ENCODE measurements around the gene RNU5B-1.

DNA sequence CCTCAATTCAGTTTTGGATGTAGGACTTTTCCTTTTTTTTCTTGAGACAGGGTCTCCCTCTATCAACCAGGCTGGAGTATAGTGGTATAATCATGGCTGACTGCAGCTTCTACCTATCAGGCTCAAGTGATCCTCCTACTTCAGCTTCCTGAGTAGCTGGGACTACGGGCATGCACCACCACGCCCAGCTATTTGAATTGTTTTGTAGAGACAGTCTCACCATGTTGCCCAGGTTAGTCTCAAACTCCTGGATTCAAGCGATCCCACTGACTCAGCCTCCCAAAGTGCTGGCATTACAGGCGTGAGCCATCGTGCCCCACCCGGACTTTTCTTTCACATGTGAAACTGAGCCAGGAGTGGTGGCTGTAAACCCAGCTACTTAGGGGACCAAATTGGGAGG, 3.5 kb downstream of the RNU5B-1 start:
- TF ChIP-seq, protein P1, sequence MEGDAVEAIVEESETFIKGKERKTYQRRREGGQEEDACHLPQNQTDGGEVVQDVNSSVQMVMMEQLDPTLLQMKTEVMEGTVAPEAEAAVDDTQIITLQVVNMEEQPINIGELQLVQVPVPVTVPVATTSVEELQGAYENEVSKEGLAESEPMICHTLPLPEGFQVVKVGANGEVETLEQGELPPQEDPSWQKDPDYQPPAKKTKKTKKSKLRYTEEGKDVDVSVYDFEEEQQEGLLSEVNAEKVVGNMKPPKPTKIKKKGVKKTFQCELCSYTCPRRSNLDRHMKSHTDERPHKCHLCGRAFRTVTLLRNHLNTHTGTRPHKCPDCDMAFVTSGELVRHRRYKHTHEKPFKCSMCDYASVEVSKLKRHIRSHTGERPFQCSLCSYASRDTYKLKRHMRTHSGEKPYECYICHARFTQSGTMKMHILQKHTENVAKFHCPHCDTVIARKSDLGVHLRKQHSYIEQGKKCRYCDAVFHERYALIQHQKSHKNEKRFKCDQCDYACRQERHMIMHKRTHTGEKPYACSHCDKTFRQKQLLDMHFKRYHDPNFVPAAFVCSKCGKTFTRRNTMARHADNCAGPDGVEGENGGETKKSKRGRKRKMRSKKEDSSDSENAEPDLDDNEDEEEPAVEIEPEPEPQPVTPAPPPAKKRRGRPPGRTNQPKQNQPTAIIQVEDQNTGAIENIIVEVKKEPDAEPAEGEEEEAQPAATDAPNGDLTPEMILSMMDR (IDR thresholded peaks at IDR 0.05; ENCODE audit: insufficient read depth, low read length): no peak
- no peak for TF ChIP-seq POLR2AphosphoS5 (IDR thresholded peaks at IDR 0.05; ENCODE audit: low read depth)
- no peak for TF ChIP-seq GABPA (IDR thresholded peaks at IDR 0.05; ENCODE audit: low read depth)
